Measurements from ENCODE around the gene B3GNT5.

GRCh38 chr3:183244981-183245476 lies 8.0 kb upstream of the B3GNT5 start:
- no peak for TF ChIP-seq POLR2AphosphoS5 (IDR thresholded peaks at IDR 0.05; ENCODE audit: low read depth, low read length)
- TF ChIP-seq TCF7L2 (IDR thresholded peaks at IDR 0.05; ENCODE audit: low read depth, low read length), result no peak
- TF ChIP-seq, protein P1, sequence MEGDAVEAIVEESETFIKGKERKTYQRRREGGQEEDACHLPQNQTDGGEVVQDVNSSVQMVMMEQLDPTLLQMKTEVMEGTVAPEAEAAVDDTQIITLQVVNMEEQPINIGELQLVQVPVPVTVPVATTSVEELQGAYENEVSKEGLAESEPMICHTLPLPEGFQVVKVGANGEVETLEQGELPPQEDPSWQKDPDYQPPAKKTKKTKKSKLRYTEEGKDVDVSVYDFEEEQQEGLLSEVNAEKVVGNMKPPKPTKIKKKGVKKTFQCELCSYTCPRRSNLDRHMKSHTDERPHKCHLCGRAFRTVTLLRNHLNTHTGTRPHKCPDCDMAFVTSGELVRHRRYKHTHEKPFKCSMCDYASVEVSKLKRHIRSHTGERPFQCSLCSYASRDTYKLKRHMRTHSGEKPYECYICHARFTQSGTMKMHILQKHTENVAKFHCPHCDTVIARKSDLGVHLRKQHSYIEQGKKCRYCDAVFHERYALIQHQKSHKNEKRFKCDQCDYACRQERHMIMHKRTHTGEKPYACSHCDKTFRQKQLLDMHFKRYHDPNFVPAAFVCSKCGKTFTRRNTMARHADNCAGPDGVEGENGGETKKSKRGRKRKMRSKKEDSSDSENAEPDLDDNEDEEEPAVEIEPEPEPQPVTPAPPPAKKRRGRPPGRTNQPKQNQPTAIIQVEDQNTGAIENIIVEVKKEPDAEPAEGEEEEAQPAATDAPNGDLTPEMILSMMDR (IDR thresholded peaks at IDR 0.05), result no peak
- TF ChIP-seq REST (IDR thresholded peaks at IDR 0.05; ENCODE audit: insufficient read depth in 1 of 2, low read depth in 2 of 2, low read length in 1 of 2), result no peak

Measured in Panc1 (cell line).